SJSA1 (cell line): Measurements from ENCODE around the gene RPL4. TPM values are rescaled to one million over a fixed set of nuclear protein-coding genes. Genes with fewer than 3 reads are reported as not detected.
"Not testable (repeated sequence)": the region's sequence is repeated elsewhere in the genome, so short reads cannot be mapped to it uniquely, and the experiment has no call there.

Experiments
- DNase-seq, 2 experiments: peaks; one replicate each; pipeline ENCODE4 v3.0.0-alpha.2; 2015 to 2020; ENCODE audit warnings: low spot score in 2 of 2, low read depth in 1 of 2
- H3K27ac ChIP-seq: fragments of 250-450 bp; sonication (Bioruptor Pico); 2 replicates; pipeline ENCODE4 v1.5.1; 2020; ENCODE audit warnings: mild to moderate bottlenecking, moderate library complexity
- H3K27me3 ChIP-seq: fragments of 250-450 bp; sonication (Bioruptor Pico); replicated peaks from 2 replicates; pipeline ENCODE4 v1.5.1; 2020; ENCODE audit warnings: mild to moderate bottlenecking, moderate library complexity
- H3K36me3 ChIP-seq: fragments of 250-450 bp; sonication (Bioruptor Pico); 2 replicates; pipeline ENCODE4 v1.5.1; 2020; ENCODE audit warnings: mild to moderate bottlenecking
- H3K4me1 ChIP-seq: fragments of 250-450 bp; sonication (Bioruptor Pico); replicated peaks from 2 replicates; pipeline ENCODE4 v1.6.1; 2021; ENCODE audit warnings: mild to moderate bottlenecking
- H3K4me3 ChIP-seq: fragments of 250-450 bp; sonication (Bioruptor Pico); 2 replicates; pipeline ENCODE4 v1.5.1; 2020; ENCODE audit warnings: mild to moderate bottlenecking
- H3K9me3 ChIP-seq: fragments of 250-450 bp; sonication (Bioruptor Pico); replicated peaks from 2 replicates; pipeline ENCODE4 v1.5.1; 2020; ENCODE audit warnings: mild to moderate bottlenecking
- total RNA-seq: library from RNA; depleted of rRNA; stranded (reverse); fragments of >200 nt; shearing (Covaris generic); gene quantifications from 2 replicates; pipeline ENCODE4 v1.2.3, GENCODE V29; 2014; rRNA removed

RPL4 gene
- 1,680 and 3,551 TPM in 2 replicates for total RNA-seq

DNA sequence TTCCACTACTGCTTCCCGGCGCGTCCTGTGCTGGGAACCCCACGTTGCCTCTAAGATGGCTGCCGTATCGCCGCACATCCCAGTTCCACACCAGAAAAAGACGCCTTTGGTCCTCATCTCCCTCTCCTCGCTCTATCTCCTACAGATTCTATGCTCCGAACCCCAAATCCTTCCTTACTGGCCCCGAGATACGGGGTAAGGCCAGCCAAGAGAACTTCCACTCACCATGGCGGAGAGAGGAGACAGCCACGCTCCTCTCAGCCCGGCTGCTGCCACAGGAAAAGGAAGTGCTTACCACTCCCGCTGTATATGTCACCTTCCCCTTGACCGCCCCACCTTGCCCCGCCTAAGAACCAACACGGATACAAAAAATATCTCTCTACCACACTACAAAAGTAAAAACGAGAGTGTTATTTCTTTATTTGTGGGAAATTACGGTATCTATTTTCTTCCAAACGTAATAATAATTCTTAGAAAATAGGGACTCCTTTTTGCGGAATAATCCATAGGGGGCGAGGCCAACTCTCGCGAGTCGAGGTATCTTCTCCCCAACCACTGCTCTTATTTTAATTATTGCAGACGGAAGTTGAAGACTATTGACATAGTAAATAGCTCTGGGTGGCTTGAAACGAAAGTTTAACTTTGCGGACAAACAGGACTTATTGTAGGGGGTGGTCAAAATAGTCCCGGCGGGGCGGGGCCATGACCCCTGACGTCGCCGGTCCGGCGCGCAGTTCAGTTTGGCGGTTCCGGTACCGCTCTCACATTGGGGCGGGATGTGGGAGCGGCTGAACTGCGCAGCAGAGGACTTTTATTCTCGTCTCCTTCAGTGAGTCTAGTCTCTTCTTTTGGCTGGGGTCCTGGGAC lies at the start of gene RPL4, which contains the start of gene ZWILCH:
TSS of gene RPL4 (minus strand) at position 293 of the 867 bp plus-strand sequence. CDS start at position 228, 65 bp downstream.
TSS of gene ZWILCH (plus strand) at position 764 of the 867 bp plus-strand sequence. CDS start at position 777, 13 bp downstream.
- no peaks in the 10 kb centered on the region for H3K9me3 ChIP-seq
- peak within 1 kb of the TSS; percentile 96 for H3K27ac ChIP-seq
- H3K36me3 ChIP-seq: peaks cover 69% of the 10 kb centered on the region
- no peaks in the 10 kb centered on the region for H3K27me3 ChIP-seq
- peaks cover 18% of the 10 kb centered on the region for H3K4me1 ChIP-seq
- peak; percentile 83 to 97 for DNase-seq
- peak within 1 kb of the TSS; percentile 69 for H3K4me3 ChIP-seq

GRCh38 chr15:66545255-66545654 lies 40.6 kb upstream of the RPL4 start:
- no peak overlapping the region for H3K4me3 ChIP-seq
- no peaks in the 10 kb centered on the region for H3K4me1 ChIP-seq
- peaks cover 36% of the 10 kb centered on the region for H3K36me3 ChIP-seq
- no peak overlapping the region for H3K27ac ChIP-seq
- no peak for DNase-seq
- no peaks in the 10 kb centered on the region for H3K27me3 ChIP-seq
- no peaks in the 10 kb centered on the region for H3K9me3 ChIP-seq

GRCh38 chr15:66542896-66543295 lies 38.2 kb upstream of the RPL4 start:
- Histone ChIP-seq H3K27ac (no peak overlapping the region), H3K4me1 (no peaks in the 10 kb centered on the region), H3K4me3 (no peak overlapping the region), H3K27me3 (no peaks in the 10 kb centered on the region), H3K9me3 (no peaks in the 10 kb centered on the region), H3K36me3 (peaks cover 46% of the 10 kb centered on the region)
- no peak for DNase-seq

GRCh38 chr15:66535056-66535455 lies 30.4 kb upstream of the RPL4 start:
- no peaks in the 10 kb centered on the region for H3K9me3 ChIP-seq
- H3K27ac ChIP-seq: no peak overlapping the region
- no peak for DNase-seq
- H3K27me3 ChIP-seq: no peaks in the 10 kb centered on the region
- no peaks in the 10 kb centered on the region for H3K4me1 ChIP-seq
- peaks cover 78% of the 10 kb centered on the region for H3K36me3 ChIP-seq
- no peak overlapping the region for H3K4me3 ChIP-seq

DNA sequence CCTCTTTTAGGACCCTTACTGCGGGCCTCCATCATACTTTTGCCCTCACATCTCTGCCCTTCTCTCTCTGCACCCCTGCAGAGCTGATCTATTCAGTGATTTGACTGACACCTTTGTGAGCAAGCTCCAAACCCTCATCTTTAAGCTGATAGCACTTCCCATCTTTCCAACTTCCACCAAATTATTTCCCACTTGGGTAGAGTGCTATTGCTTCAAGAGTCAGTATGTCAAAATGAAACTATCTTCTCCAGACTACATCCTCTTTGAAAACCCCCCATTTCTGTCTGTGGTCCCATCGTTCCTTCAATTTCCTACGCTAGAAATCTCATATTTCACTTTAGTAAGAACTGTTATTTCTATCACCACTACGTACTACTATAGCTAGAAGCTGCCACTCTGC lies 20.2 kb upstream of the RPL4 start:
- H3K4me1 ChIP-seq: no peaks in the 10 kb centered on the region
- no peak overlapping the region for H3K27ac ChIP-seq
- peaks cover 66% of the 10 kb centered on the region for H3K36me3 ChIP-seq
- DNase-seq: no peak
- H3K4me3 ChIP-seq: no peak overlapping the region
- no peaks in the 10 kb centered on the region for H3K27me3 ChIP-seq
- no peaks in the 10 kb centered on the region for H3K9me3 ChIP-seq

DNA sequence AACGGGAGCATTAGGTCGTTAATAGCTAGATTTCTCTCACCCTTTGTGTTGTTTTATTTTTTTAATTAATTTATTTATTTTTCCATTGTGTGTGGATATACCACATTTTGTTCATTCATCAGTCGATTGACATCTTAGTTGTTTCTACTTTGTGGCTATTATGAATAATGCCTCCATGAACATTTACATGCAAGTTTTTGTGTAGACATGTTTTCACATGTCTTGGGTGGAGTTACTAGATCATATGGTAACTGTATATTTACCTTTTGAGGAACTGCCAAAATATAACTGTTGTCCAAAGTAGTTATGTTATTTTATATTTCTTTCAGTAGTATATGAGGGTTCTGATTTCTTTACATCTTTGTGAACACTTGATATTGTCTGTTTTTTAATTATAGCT lies 19.3 kb upstream of the RPL4 start:
- no peak overlapping the region for H3K27ac ChIP-seq
- H3K4me1 ChIP-seq: no peaks in the 10 kb centered on the region
- no peak for DNase-seq
- no peaks in the 10 kb centered on the region for H3K9me3 ChIP-seq
- H3K4me3 ChIP-seq: no peak overlapping the region
- peaks cover 69% of the 10 kb centered on the region for H3K36me3 ChIP-seq
- H3K27me3 ChIP-seq: no peaks in the 10 kb centered on the region

- H3K27me3 ChIP-seq: no peaks in the 10 kb centered on the region
- DNase-seq: peak in 1 of 2 experiments; percentile 59
- H3K27ac ChIP-seq: no peak overlapping the region; the same call in 1 of the 2 replicates
- peaks cover 74% of the 10 kb centered on the region for H3K36me3 ChIP-seq
- no peaks in the 10 kb centered on the region for H3K9me3 ChIP-seq
- peaks cover 22% of the 10 kb centered on the region for H3K4me1 ChIP-seq
- no peak overlapping the region for H3K4me3 ChIP-seq
Measured at GRCh38 chr15:66515901-66516322, 11.3 kb upstream of the RPL4 start.

- Histone ChIP-seq H3K4me3 (no peak overlapping the region), H3K27ac (no peak overlapping the region), H3K36me3 (peaks cover 69% of the 10 kb centered on the region), H3K27me3 (no peaks in the 10 kb centered on the region), H3K9me3 (no peaks in the 10 kb centered on the region), H3K4me1 (peaks cover 22% of the 10 kb centered on the region)
- no peak for DNase-seq
Measured at GRCh38 chr15:66514586-66514985, 9.9 kb upstream of the RPL4 start.

GRCh38 chr15:66508293-66508883 lies 3.7 kb upstream of the RPL4 start:
- Histone ChIP-seq H3K4me1 (peaks cover 7% of the 10 kb centered on the region), H3K27ac (no peak overlapping the region), H3K9me3 (no peaks in the 10 kb centered on the region), H3K27me3 (no peaks in the 10 kb centered on the region), H3K36me3 (peaks cover 55% of the 10 kb centered on the region), H3K4me3 (no peak overlapping the region)
- DNase-seq: no peak

DNA sequence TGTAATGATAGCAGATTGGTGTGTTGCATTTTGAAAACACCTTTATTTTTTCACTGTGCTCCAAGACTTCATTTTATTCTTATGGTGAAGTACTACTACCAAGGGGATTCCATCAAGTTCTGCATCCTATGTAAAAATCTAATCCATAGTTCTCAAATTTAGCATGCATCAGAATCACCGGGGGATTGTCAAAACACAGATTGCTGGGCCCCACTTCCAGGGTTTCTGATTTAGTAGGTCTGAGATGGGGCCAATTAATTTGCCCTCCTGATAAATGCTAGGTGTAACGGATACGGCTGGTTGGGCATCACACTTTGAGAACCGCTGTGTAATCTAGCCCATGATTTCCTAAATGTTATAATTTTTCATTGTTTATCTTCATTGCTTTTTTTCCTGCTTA lies 1.2 kb upstream of the RPL4 start:
- Histone ChIP-seq H3K27me3 (no peaks in the 10 kb centered on the region), H3K36me3 (peaks cover 64% of the 10 kb centered on the region), H3K4me1 (peaks cover 18% of the 10 kb centered on the region), H3K9me3 (no peaks in the 10 kb centered on the region), H3K4me3 (peak overlapping the region; percentile 69), H3K27ac (peak overlapping the region; percentile 96)
- DNase-seq: peak in 1 of 2 experiments; percentile 8

GRCh38 chr15:66505430-66505811 lies 766 bp upstream of the RPL4 start:
- Histone ChIP-seq H3K4me1 (peaks cover 18% of the 10 kb centered on the region), H3K9me3 (no peaks in the 10 kb centered on the region), H3K27ac (peak overlapping the region; percentile 96), H3K27me3 (no peaks in the 10 kb centered on the region), H3K36me3 (peaks cover 64% of the 10 kb centered on the region), H3K4me3 (peak overlapping the region; percentile 69)
- no peak for DNase-seq

DNA sequence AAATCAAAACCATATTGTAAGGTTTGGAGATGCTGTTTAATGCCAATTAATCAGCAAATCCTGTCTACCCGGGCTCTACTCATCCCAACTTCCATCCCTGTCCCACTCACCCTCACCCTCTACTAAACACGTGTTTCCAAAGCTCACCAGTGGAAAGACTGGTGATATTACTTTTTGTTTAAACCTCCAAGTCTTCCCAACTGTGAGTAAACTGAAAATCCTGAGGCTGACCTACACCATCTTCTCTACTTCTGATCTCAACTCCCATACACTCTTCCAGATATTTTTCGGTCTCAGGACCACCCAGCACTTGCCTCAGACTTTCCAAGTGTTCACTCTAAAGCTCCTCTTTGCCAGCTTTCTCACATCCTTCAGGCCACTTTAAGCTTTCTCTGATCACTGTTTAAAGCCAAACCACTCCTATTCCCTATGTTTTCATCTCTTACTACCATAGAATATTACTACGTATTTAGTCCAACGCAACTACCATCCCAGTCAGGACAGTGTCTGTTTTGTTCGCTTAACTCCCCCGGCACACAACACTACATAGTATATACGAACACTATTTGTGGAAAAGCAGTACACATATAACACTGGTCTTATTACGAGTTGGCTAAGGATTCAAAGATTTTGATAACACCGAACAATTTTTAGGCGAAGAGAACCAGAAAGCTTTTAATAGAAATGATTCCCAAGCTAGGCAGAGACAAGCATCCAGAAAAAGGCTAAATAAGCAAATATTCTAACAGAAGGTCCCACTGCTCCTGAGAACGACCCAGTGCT lies 684 bp downstream of the RPL4 start:
- peak overlapping the region; percentile 69 for H3K4me3 ChIP-seq
- H3K4me1 ChIP-seq: peaks cover 18% of the 10 kb centered on the region
- H3K36me3 ChIP-seq: peaks cover 72% of the 10 kb centered on the region
- no peaks in the 10 kb centered on the region for H3K27me3 ChIP-seq
- peak overlapping the region; percentile 96 for H3K27ac ChIP-seq
- DNase-seq: peak in 1 of 2 experiments; percentile 16
- H3K9me3 ChIP-seq: no peaks in the 10 kb centered on the region

GRCh38 chr15:66503041-66503648 lies 1.5 kb downstream of the RPL4 start:
- H3K36me3 ChIP-seq: peaks cover 72% of the 10 kb centered on the region
- H3K27me3 ChIP-seq, H3K9me3 ChIP-seq, H3K27ac ChIP-seq: not testable (repeated sequence)
- H3K4me1 ChIP-seq: peaks cover 18% of the 10 kb centered on the region
- H3K4me3 ChIP-seq: peak overlapping the region; percentile 69
- peak in 1 of 2 experiments; percentile 30 for DNase-seq
